Activated CD4-positive, CD25-positive, alpha-beta regulatory T cell treated with anti-CD3 and anti-CD28 coated beads, Interleukin-2, amount 50 U/mL, for 24 hours (primary cell): ENCODE results near the gene AGA.

Experiments used
- ATAC-seq, 2 donors: fragments of 150-1000 bp; cut with Tn5 transposase; one replicate each; pipeline ENCODE4 v1.10.0; 2021; ENCODE audit warnings: mild to moderate bottlenecking in 1 of 2, moderate library complexity in 1 of 2

AGA gene

DNA sequence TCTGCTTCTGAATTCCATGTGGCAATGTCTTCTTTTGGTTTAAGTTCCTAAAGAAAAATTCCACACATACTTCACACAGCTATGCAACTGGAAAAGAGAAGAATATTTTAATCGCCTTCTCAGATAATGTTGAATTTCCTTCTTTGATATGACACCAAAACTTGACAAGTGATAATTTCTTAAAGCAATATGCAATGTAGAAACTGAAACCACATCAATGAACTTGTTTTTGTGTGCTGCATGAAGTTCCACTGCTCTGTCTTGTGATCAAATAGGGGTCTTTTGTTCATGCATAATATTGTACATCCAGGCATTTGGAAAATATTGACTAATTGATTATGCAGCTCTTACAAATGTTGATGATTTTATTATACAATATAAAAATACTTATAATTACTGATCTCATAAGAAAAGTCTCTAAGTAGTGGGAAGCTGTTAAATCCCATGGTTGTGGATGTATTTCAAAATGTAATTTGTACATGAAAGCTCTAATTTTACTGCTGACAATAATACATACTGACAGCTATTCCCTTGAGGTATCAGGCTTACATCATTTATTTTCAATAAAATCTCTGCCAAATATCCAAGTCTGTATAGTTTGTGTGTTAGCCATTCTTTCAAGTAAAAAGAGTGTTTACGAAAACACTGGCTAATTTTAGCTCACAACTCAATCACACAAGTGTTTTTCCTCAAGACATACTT lies 56.5 kb downstream of the AGA start:
- no peak for ATAC-seq

DNA sequence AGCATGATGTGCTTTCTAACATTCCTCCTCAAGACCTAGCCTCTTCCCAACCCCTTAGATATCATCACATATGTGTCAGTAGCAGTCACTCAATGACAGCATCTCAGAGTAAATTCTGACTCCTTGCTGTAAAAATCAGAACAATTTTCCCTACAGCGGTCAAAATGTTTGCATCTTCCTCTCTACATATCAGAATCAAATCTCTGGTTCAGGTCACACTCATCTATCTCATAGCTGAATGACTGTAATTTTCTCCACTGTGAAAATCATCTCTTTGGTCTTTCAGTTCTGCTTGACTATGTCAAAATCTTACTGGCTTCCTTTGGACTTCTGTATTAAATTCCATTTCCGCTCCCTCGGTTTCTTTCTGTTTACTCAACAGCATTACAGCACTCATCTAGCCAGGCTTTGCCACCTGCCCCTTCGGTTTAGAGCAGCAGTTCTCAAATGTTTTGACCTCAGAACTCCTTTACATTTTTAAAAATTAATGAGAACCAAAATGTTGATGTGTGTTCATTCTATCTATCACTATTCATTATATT lies 57.3 kb downstream of the AGA start:
- no peak for ATAC-seq

- no peak for ATAC-seq
Observed at GRCh38 chr4:177381762-177382310, 60.4 kb downstream of the AGA start.
